ENCODE measurements around the gene SLC17A4. TPM values are rescaled to one million over a fixed set of nuclear protein-coding genes. Genes with fewer than 3 reads are reported as not detected.

SLC17A4 gene
- total and polyA plus RNA-seq, 2 experiments from 2014 or later: not detected

- H3K36me3 ChIP-seq: no peaks in the 10 kb centered on the region
- H3K4me1 ChIP-seq (ENCODE audit: low read depth): no peaks in the 10 kb centered on the region
- H3K27me3 ChIP-seq: no peaks in the 10 kb centered on the region
- no peaks in the 10 kb centered on the region for H3K9me3 ChIP-seq (ENCODE audit: low read depth)
- no peak overlapping the region for H3K4me3 ChIP-seq
- DNase-seq (ENCODE audit: low read depth in 1 of 2, low spot score in 1 of 2): no peak
- no peak for TF ChIP-seq CTCF (IDR thresholded peaks at IDR 0.05; ENCODE audit: low read depth, low read length)
- no peak overlapping the region for H3K27ac ChIP-seq
Observed at GRCh38 chr6:25777856-25778649, 23.5 kb downstream of the SLC17A4 start.

- H3K27me3 ChIP-seq: no peaks in the 10 kb centered on the region
- H3K36me3 ChIP-seq: no peaks in the 10 kb centered on the region
- H3K4me3 ChIP-seq: no peak overlapping the region
- DNase-seq (ENCODE audit: low read depth in 1 of 2, low spot score in 1 of 2): no peak
- no peaks in the 10 kb centered on the region for H3K9me3 ChIP-seq (ENCODE audit: low read depth)
- no peaks in the 10 kb centered on the region for H3K4me1 ChIP-seq (ENCODE audit: low read depth)
- TF ChIP-seq CTCF (IDR thresholded peaks at IDR 0.05; ENCODE audit: low read depth, low read length): no peak
- no peak overlapping the region for H3K27ac ChIP-seq
Observed at GRCh38 chr6:25781134-25781533, 26.6 kb downstream of the SLC17A4 start.

- H3K4me3 ChIP-seq: no peak overlapping the region
- H3K4me1 ChIP-seq (ENCODE audit: low read depth): no peaks in the 10 kb centered on the region
- DNase-seq (ENCODE audit: low read depth in 1 of 2, low spot score in 1 of 2): no peak
- no peak overlapping the region for H3K27ac ChIP-seq
- no peaks in the 10 kb centered on the region for H3K36me3 ChIP-seq
- no peak for TF ChIP-seq CTCF (IDR thresholded peaks at IDR 0.05; ENCODE audit: low read depth, low read length)
- no peaks in the 10 kb centered on the region for H3K27me3 ChIP-seq
- no peaks in the 10 kb centered on the region for H3K9me3 ChIP-seq (ENCODE audit: low read depth)
Observed at GRCh38 chr6:25787428-25787827, 32.9 kb downstream of the SLC17A4 start.

GRCh38 chr6:25788305-25788922 is 33.9 kb downstream of the SLC17A4 start:
- H3K27ac ChIP-seq: no peak overlapping the region
- H3K4me1 ChIP-seq (ENCODE audit: low read depth): no peaks in the 10 kb centered on the region
- no peaks in the 10 kb centered on the region for H3K36me3 ChIP-seq
- peak; percentile 65 for TF ChIP-seq CTCF (IDR thresholded peaks at IDR 0.05; ENCODE audit: low read depth, low read length)
- no peaks in the 10 kb centered on the region for H3K9me3 ChIP-seq (ENCODE audit: low read depth)
- no peaks in the 10 kb centered on the region for H3K27me3 ChIP-seq
- H3K4me3 ChIP-seq: no peak overlapping the region
- DNase-seq (ENCODE audit: low read depth in 1 of 2, low spot score in 1 of 2): peak; percentile 54 to 75

GRCh38 chr6:25789475-25789874 is 34.9 kb downstream of the SLC17A4 start:
- no peak for TF ChIP-seq CTCF (IDR thresholded peaks at IDR 0.05; ENCODE audit: low read depth, low read length)
- Histone ChIP-seq H3K4me3 (no peak overlapping the region), H3K36me3 (no peaks in the 10 kb centered on the region), H3K27me3 (no peaks in the 10 kb centered on the region), H3K27ac (no peak overlapping the region), H3K9me3 (ENCODE audit: low read depth) (no peaks in the 10 kb centered on the region), H3K4me1 (ENCODE audit: low read depth) (no peaks in the 10 kb centered on the region)
- DNase-seq (ENCODE audit: low read depth in 1 of 2, low spot score in 1 of 2): no peak

Data from cardiac muscle cell (in vitro differentiated cells and primary cell).